K562 (cell line): ENCODE data around the gene STING1. TPM values are rescaled to one million over a fixed set of nuclear protein-coding genes. Genes with fewer than 3 reads are reported as not detected.

ENCODE experiments used
- CXXC5 ChIP-seq: fragments of 250-450 bp; sonication (Bioruptor Pico); IDR thresholded peaks from 2 replicates; pipeline ENCODE4 v1.8.0; 2022; ENCODE audit warnings: inconsistent platforms, mild to moderate bottlenecking, moderate library complexity
- EP400 ChIP-seq: fragments of 450-650 bp; IDR thresholded peaks from 2 replicates; pipeline ENCODE4 v1.6.1; 2017; ENCODE audit warnings: antibody characterized with exemption, mild to moderate bottlenecking, moderate library complexity
- ETV5 ChIP-seq: sonication (generic); formaldehyde crosslinking; IDR thresholded peaks from 2 replicates; pipeline ENCODE4 v1.4.0; 2020; ENCODE audit warnings: low read depth, mild to moderate bottlenecking, missing genetic modification reagents
- EZH2 ChIP-seq: IDR thresholded peaks from 2 replicates; pipeline ENCODE4 v1.6.1; 2012; ENCODE audit warnings: low read depth, mild to moderate bottlenecking, inconsistent platforms, low read length, borderline replicate concordance
- FOXP1 ChIP-seq: sonication (generic); formaldehyde crosslinking; IDR thresholded peaks from 2 replicates; pipeline ENCODE4 v1.8.0; 2022; ENCODE audit warnings: mild to moderate bottlenecking, missing genetic modification reagents
- FUS ChIP-seq: fragments of 200-400 bp; formaldehyde crosslinking; optimal IDR thresholded peaks from 2 replicates; pipeline ENCODE3; 2017; ENCODE audit warnings: low read depth, low read length
- HNRNPH1 ChIP-seq: fragments of 200-400 bp; formaldehyde crosslinking; optimal IDR thresholded peaks from 2 replicates; pipeline ENCODE3; 2017; ENCODE audit warnings: low read depth, mild to moderate bottlenecking, low read length, moderate library complexity
- IRF2 ChIP-seq: sonication (generic); formaldehyde crosslinking; IDR thresholded peaks from 2 replicates; pipeline ENCODE4 v1.8.1; 2022; ENCODE audit warnings: mild to moderate bottlenecking, missing genetic modification reagents
- MTA2 ChIP-seq: fragments of 450-650 bp; IDR thresholded peaks from 2 replicates; pipeline ENCODE4 v1.6.1; 2016; ENCODE audit warnings: low read depth
- MYBL2 ChIP-seq, 2 experiments: fragments of 450-650 bp in 1 of 2; sonication (generic) in 1 of 2; formaldehyde crosslinking in 1 of 2; IDR thresholded peaks; 2 replicates each; pipeline versions ENCODE4 v1.6.1 to v1.8.1; 2017 to 2022; ENCODE audit warnings: borderline replicate concordance in 1 of 2, inconsistent platforms in 1 of 2, low read depth in 1 of 2, mild to moderate bottlenecking in 1 of 2, missing genetic modification reagents in 1 of 2, moderate library complexity in 1 of 2
- NR2C1 ChIP-seq, 2 experiments: fragments of 450-650 bp; IDR thresholded peaks; 2 replicates each; pipeline ENCODE4 v1.6.1; 2017; ENCODE audit warnings: mild to moderate bottlenecking in 2 of 2, antibody characterized with exemption in 1 of 2, inconsistent platforms in 1 of 2, missing compliant biosample characterization in 1 of 2, missing genetic modification characterization in 1 of 2
- POLR3A ChIP-seq: IDR thresholded peaks from 2 replicates; pipeline ENCODE4 v1.6.1; 2011; ENCODE audit warnings: borderline replicate concordance, mild to moderate bottlenecking, moderate library complexity; ENCODE audit not compliant: insufficient read length, insufficient read depth; ENCODE audit errors: extremely low read depth
- POLR3G ChIP-seq: IDR thresholded peaks from 2 replicates; pipeline ENCODE4 v1.6.1; 2011; ENCODE audit not compliant: insufficient read length, insufficient replicate concordance; ENCODE audit errors: extremely low read depth
- RAD51 ChIP-seq: fragments of 450-650 bp; IDR thresholded peaks from 2 replicates; pipeline ENCODE4 v1.7.1; 2016; ENCODE audit warnings: low read depth, mild to moderate bottlenecking, borderline replicate concordance
- RBFOX2 ChIP-seq: fragments of 200-400 bp; formaldehyde crosslinking; IDR thresholded peaks from 2 replicates; pipeline ENCODE4 v1.6.1; 2017; ENCODE audit warnings: low read depth, mild to moderate bottlenecking, low read length, moderate library complexity
- RBM17 ChIP-seq: fragments of 200-400 bp; formaldehyde crosslinking; IDR thresholded peaks from 2 replicates; pipeline ENCODE4 v1.6.1; 2017; ENCODE audit warnings: low read depth, mild to moderate bottlenecking, low read length, borderline replicate concordance
- SP1 ChIP-seq: sonication (generic); formaldehyde crosslinking; IDR thresholded peaks from 2 replicates; pipeline ENCODE4 v1.8.1; 2022; ENCODE audit warnings: mild to moderate bottlenecking, missing genetic modification reagents
- TBL1XR1 ChIP-seq, 2 experiments: IDR thresholded peaks; 2 replicates each; pipeline ENCODE4 v1.6.1; 2012; ENCODE audit warnings: improper control_type of control experiment in 2 of 2, low read length in 2 of 2, mild to moderate bottlenecking in 1 of 2
- ZNF217 ChIP-seq: sonication (generic); formaldehyde crosslinking; IDR thresholded peaks from 2 replicates; pipeline ENCODE4 v1.8.0; 2022; ENCODE audit warnings: mild to moderate bottlenecking, missing genetic modification reagents
- ZNF507 ChIP-seq: conservative IDR thresholded peaks from 2 replicates; pipeline ENCODE4 v1.6.1; 2017; ENCODE audit warnings: missing genetic modification characterization, missing compliant biosample characterization
- ZNF644 ChIP-seq: fragments of 200-800 bp; sonication (Bioruptor generic); IDR thresholded peaks from 2 replicates; pipeline ENCODE4 v1.6.1; 2016; ENCODE audit warnings: low read depth, missing genetic modification characterization, missing compliant biosample characterization
- polyA plus RNA-seq, 8 experiments: library from polyadenylated mRNA; depleted of rRNA in 4 of 8; stranded (reverse) in 5 of 8; unstranded in 3 of 8; fragments of >200 nt; fragmentation: Nextera tagmentation in 2 of 8; fragmentation: Illumina TruSeq in 1 of 8; extraction: Ambion mirVana in 2 of 8; extraction: Trizol in 1 of 8; gene quantifications; 2 replicates each; pipeline versions ENCODE4 v1.2.1 to v1.2.3, GENCODE V29; 2011 to 2014; ENCODE audit warnings: inconsistent platforms in 1 of 8, missing spikeins in 1 of 8
- total RNA-seq, 7 experiments: library from RNA; depleted of rRNA in 6 of 7; stranded (reverse); fragments of >200 nt in 6 of 7; fragmentation: Illumina TruSeq in 2 of 7; extraction: Trizol in 2 of 7; gene quantifications; 2 replicates each; pipeline versions ENCODE4 v1.2.1 to v1.2.3, GENCODE V29; 2011 to 2021; ENCODE audit warnings: low replicate concordance in 1 of 7
- TF ChIP-seq, protein P1 (sequence below): IDR thresholded peaks from 2 replicates; pipeline ENCODE4 v1.6.1; 2014; ENCODE audit warnings: antibody characterized with exemption
- TF ChIP-seq, protein P2 (sequence below): fragments of 450-650 bp; IDR thresholded peaks from 2 replicates; pipeline ENCODE4 v1.6.1; 2016; ENCODE audit warnings: missing biosample characterization, missing genetic modification characterization
- TF ChIP-seq, protein P3 (sequence below), 2 experiments: fragments of 450-650 bp in 1 of 2; sonication (generic) in 1 of 2; formaldehyde crosslinking in 1 of 2; IDR thresholded peaks in 1 of 2; conservative IDR thresholded peaks in 1 of 2; 2 replicates each; pipeline versions ENCODE4 v1.6.1 to v1.8.1; 2016 to 2023; ENCODE audit warnings: mild to moderate bottlenecking in 2 of 2, moderate library complexity in 2 of 2, inconsistent platforms in 1 of 2, missing genetic modification reagents in 1 of 2

Gene STING1
- total and polyA plus RNA-seq, 9 of the 15 experiments (the other 6 are each of a cell fraction or from before 2014, with no cell fraction given) = 20.8 to 69.1 (median 44.7) TPM

DNA sequence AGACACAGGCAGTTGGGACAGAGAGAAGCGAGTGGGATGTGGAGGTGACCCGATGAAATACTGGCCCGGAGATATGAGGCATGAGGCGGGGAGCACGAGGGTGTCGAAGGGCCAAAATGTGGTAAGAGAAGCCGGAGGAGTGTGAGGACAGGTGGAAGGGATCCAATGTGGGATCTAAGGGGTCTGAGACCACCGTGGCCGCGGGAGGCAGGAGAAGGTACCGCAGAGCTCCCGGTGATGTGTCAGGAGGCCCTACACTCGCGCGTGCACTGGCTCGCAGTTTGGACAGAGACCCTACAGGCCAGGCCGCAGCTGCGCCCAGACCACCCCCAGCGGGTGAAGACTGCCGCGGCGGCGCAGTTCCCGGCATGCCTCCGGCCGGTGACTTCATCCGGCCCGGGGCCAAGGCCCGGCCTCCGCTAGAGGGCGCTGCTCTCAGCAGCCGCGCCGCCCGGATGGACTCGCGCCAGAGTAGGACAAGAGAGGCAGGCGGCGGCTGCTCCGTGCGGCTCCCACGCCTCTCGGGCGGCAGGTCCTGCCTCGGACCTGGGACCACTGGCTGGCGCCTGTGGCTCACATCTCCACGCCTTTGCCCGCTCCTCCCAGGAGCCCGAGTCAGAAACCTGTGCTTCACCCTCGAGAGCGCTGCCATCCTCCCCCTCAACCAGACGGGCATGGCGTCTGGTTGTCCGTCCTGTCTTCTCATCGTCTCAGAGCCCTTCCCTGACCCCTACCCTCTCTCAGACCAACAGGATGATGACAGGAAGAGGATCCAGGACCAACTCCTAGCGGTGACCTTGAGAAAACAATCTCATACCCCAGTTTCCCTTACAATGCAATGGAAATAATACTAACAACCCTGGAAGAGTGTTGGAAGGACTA is 35.4 kb upstream of the STING1 start (continued):
- TF ChIP-seq FUS = peak; percentile 51
- peak in 1 of 2 experiments; percentile 70; a peak in 2 of 4 replicates for TF ChIP-seq TBL1XR1 (IDR thresholded peaks at IDR 0.05; ENCODE audit: low read length in 2 of 2)
- TF ChIP-seq NR2C1 (IDR thresholded peaks at IDR 0.05) = peak; percentile 93
- TF ChIP-seq NR2C1 (tag; IDR thresholded peaks at IDR 0.05) = peak; percentile 97
- no peak for TF ChIP-seq MYBL2 (IDR thresholded peaks at IDR 0.05; ENCODE audit: low read depth)
- TF ChIP-seq MYBL2 (CRISPR knock-in tag; IDR thresholded peaks at IDR 0.05; ENCODE audit: borderline replicate concordance) = no peak
- no peak for TF ChIP-seq RBM17
- no peak for TF ChIP-seq ZNF644 (tag)
- TF ChIP-seq ETV5 (CRISPR knock-in tag) = peak; percentile 95
- no peak for TF ChIP-seq IRF2 (CRISPR knock-in tag)
- no peak for TF ChIP-seq HNRNPH1
- TF ChIP-seq, protein P1, sequence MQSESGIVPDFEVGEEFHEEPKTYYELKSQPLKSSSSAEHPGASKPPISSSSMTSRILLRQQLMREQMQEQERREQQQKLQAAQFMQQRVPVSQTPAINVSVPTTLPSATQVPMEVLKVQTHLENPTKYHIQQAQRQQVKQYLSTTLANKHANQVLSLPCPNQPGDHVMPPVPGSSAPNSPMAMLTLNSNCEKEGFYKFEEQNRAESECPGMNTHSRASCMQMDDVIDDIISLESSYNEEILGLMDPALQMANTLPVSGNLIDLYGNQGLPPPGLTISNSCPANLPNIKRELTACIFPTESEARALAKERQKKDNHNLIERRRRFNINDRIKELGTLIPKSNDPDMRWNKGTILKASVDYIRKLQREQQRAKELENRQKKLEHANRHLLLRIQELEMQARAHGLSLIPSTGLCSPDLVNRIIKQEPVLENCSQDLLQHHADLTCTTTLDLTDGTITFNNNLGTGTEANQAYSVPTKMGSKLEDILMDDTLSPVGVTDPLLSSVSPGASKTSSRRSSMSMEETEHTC = no peak
- peak; percentile 91 for TF ChIP-seq CXXC5 (CRISPR knock-in tag)
- TF ChIP-seq, protein P2, sequence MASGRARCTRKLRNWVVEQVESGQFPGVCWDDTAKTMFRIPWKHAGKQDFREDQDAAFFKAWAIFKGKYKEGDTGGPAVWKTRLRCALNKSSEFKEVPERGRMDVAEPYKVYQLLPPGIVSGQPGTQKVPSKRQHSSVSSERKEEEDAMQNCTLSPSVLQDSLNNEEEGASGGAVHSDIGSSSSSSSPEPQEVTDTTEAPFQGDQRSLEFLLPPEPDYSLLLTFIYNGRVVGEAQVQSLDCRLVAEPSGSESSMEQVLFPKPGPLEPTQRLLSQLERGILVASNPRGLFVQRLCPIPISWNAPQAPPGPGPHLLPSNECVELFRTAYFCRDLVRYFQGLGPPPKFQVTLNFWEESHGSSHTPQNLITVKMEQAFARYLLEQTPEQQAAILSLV = no peak
- peak; percentile 91 for TF ChIP-seq EP400
- TF ChIP-seq, protein P3, sequence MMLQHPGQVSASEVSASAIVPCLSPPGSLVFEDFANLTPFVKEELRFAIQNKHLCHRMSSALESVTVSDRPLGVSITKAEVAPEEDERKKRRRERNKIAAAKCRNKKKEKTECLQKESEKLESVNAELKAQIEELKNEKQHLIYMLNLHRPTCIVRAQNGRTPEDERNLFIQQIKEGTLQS (IDR thresholded peaks at IDR 0.05) = peak; percentile 94
- TF ChIP-seq, protein P3 (CRISPR knock-in tag; conservative IDR thresholded peaks at IDR 0.05) = peak; percentile 98
- no peak for TF ChIP-seq EZH2
- TF ChIP-seq POLR3A = no peak
- no peak for TF ChIP-seq MTA2
- no peak for TF ChIP-seq POLR3G
- TF ChIP-seq ZNF217 (CRISPR knock-in tag) = no peak
- TF ChIP-seq RBFOX2 = peak; percentile 98
- peak; percentile 87 for TF ChIP-seq FOXP1
- no peak for TF ChIP-seq ZNF507 (tag)
- peak; percentile 82 for TF ChIP-seq SP1
- TF ChIP-seq RAD51 = no peak
